ENCODE results near the gene PPP1R1C.

The PPP1R1C gene

GRCh38 chr2:182098648-182099047, 113.0 kb downstream of the PPP1R1C start:
- no peak for DNase-seq (ENCODE audit: extremely low spot score)
- CTCF ChIA-PET: no interaction called here
- POLR2A ChIA-PET: no interaction called here
- no peak for TF ChIP-seq PKNOX1 (IDR thresholded peaks at IDR 0.05)
- TF ChIP-seq ZNF384 (IDR thresholded peaks at IDR 0.05): no peak
- TF ChIP-seq FOXA1 (IDR thresholded peaks at IDR 0.05): no peak
- no peak for TF ChIP-seq FOXM1 (IDR thresholded peaks at IDR 0.05; ENCODE audit: borderline replicate concordance)

- DNase-seq (ENCODE audit: extremely low spot score): peak; percentile 12
Observed at GRCh38 chr2:182101263-182101662, 115.6 kb downstream of the PPP1R1C start.

GRCh38 chr2:182103526-182103925, 117.9 kb downstream of the PPP1R1C start:
- DNase-seq (ENCODE audit: extremely low spot score): no peak
- ChIA-PET POLR2A (no interaction called here), CTCF (no interaction called here)
- no peak for TF ChIP-seq SUZ12 (IDR thresholded peaks at IDR 0.05)
- no peak for TF ChIP-seq CTBP1 (IDR thresholded peaks at IDR 0.05; ENCODE audit: borderline replicate concordance)
- TF ChIP-seq PKNOX1 (IDR thresholded peaks at IDR 0.05): no peak
- no peak for TF ChIP-seq ELF4 (IDR thresholded peaks at IDR 0.05)

More at GRCh38 chr2:182101263-182101662, 115.6 kb downstream of the PPP1R1C start:
- ChIA-PET CTCF (no interaction called here), POLR2A (no interaction called here)
- TF ChIP-seq ARNT (IDR thresholded peaks at IDR 0.05) (no peak), FOXM1 (IDR thresholded peaks at IDR 0.05; ENCODE audit: borderline replicate concordance) (no peak), SUZ12 (IDR thresholded peaks at IDR 0.05) (no peak), ZNF384 (IDR thresholded peaks at IDR 0.05) (no peak), HDGF (IDR thresholded peaks at IDR 0.05; ENCODE audit: borderline replicate concordance) (no peak), ELF4 (IDR thresholded peaks at IDR 0.05) (no peak), FOXA1 (IDR thresholded peaks at IDR 0.05) (no peak), TARDBP (IDR thresholded peaks at IDR 0.05) (no peak), SP1 (IDR thresholded peaks at IDR 0.05) (no peak), NFRKB (IDR thresholded peaks at IDR 0.05) (no peak), L3MBTL2 (conservative IDR thresholded peaks at IDR 0.05) (no peak), BHLHE40 (IDR thresholded peaks at IDR 0.05; ENCODE audit: borderline replicate concordance) (no peak)

- TF ChIP-seq ARNT (IDR thresholded peaks at IDR 0.05): no peak
- DNase-seq (ENCODE audit: extremely low spot score): no peak
- ChIA-PET POLR2A (no interaction called here), CTCF (interaction anchor here (0.6 kb wide), 1 partner anchor 20 kb away, joined by 3 read pairs; no protein-coding TSS in a partner anchor)
Observed at GRCh38 chr2:182110347-182110746, 124.7 kb downstream of the PPP1R1C start.

GRCh38 chr2:182113334-182113733, 127.7 kb downstream of the PPP1R1C start:
- CTCF ChIA-PET: no interaction called here
- POLR2A ChIA-PET: no interaction called here
- DNase-seq (ENCODE audit: extremely low spot score): no peak
- TF ChIP-seq SUZ12 (IDR thresholded peaks at IDR 0.05): no peak
- no peak for TF ChIP-seq FOXK2 (IDR thresholded peaks at IDR 0.05)
- no peak for TF ChIP-seq L3MBTL2 (conservative IDR thresholded peaks at IDR 0.05)
- no peak for TF ChIP-seq NFRKB (IDR thresholded peaks at IDR 0.05)
- no peak for TF ChIP-seq ELF4 (IDR thresholded peaks at IDR 0.05)
- TF ChIP-seq ARNT (IDR thresholded peaks at IDR 0.05): no peak
- TF ChIP-seq PKNOX1 (IDR thresholded peaks at IDR 0.05): no peak
- no peak for TF ChIP-seq CTBP1 (IDR thresholded peaks at IDR 0.05; ENCODE audit: borderline replicate concordance)
- TF ChIP-seq ZNF384 (IDR thresholded peaks at IDR 0.05): no peak
- TF ChIP-seq FOXM1 (IDR thresholded peaks at IDR 0.05; ENCODE audit: borderline replicate concordance): no peak
- no peak for TF ChIP-seq TARDBP (IDR thresholded peaks at IDR 0.05)
- TF ChIP-seq FOXA1 (IDR thresholded peaks at IDR 0.05): no peak
- TF ChIP-seq BHLHE40 (IDR thresholded peaks at IDR 0.05; ENCODE audit: borderline replicate concordance): no peak
- no peak for TF ChIP-seq LEF1 (IDR thresholded peaks at IDR 0.05; ENCODE audit: borderline replicate concordance)
- no peak for TF ChIP-seq HDGF (IDR thresholded peaks at IDR 0.05; ENCODE audit: borderline replicate concordance)
- no peak for TF ChIP-seq SP1 (IDR thresholded peaks at IDR 0.05)

GRCh38 chr2:182115258-182115657, 129.6 kb downstream of the PPP1R1C start:
- no peak for TF ChIP-seq ELF4 (IDR thresholded peaks at IDR 0.05)
- no peak for TF ChIP-seq FOXK2 (IDR thresholded peaks at IDR 0.05)
- TF ChIP-seq NFRKB (IDR thresholded peaks at IDR 0.05): no peak
- no peak for TF ChIP-seq HDGF (IDR thresholded peaks at IDR 0.05; ENCODE audit: borderline replicate concordance)
- no peak for TF ChIP-seq BHLHE40 (IDR thresholded peaks at IDR 0.05; ENCODE audit: borderline replicate concordance)
- no peak for TF ChIP-seq TARDBP (IDR thresholded peaks at IDR 0.05)
- no peak for TF ChIP-seq FOXM1 (IDR thresholded peaks at IDR 0.05; ENCODE audit: borderline replicate concordance)
- no peak for TF ChIP-seq FOXA1 (IDR thresholded peaks at IDR 0.05)
- no peak for TF ChIP-seq SUZ12 (IDR thresholded peaks at IDR 0.05)
- CTCF ChIA-PET: interaction anchor here (0.7 kb wide), 2 partner anchors 37 to 344 kb away, joined by 3 read pairs; no protein-coding TSS in a partner anchor
- no peak for DNase-seq (ENCODE audit: extremely low spot score)
- POLR2A ChIA-PET: no interaction called here

GRCh38 chr2:182116774-182117173, 131.1 kb downstream of the PPP1R1C start:
- DNase-seq (ENCODE audit: extremely low spot score): no peak
- ChIA-PET POLR2A (no interaction called here), CTCF (no interaction called here)
- no peak for TF ChIP-seq HDGF (IDR thresholded peaks at IDR 0.05; ENCODE audit: borderline replicate concordance)
- no peak for TF ChIP-seq LEF1 (IDR thresholded peaks at IDR 0.05; ENCODE audit: borderline replicate concordance)
- TF ChIP-seq PKNOX1 (IDR thresholded peaks at IDR 0.05): no peak
- no peak for TF ChIP-seq FOXA1 (IDR thresholded peaks at IDR 0.05)
- TF ChIP-seq SP1 (IDR thresholded peaks at IDR 0.05): no peak
- no peak for TF ChIP-seq NFRKB (IDR thresholded peaks at IDR 0.05)
- no peak for TF ChIP-seq L3MBTL2 (conservative IDR thresholded peaks at IDR 0.05)
- TF ChIP-seq FOXM1 (IDR thresholded peaks at IDR 0.05; ENCODE audit: borderline replicate concordance): no peak
- no peak for TF ChIP-seq ELF4 (IDR thresholded peaks at IDR 0.05)

Data from HEK293T (cell line).